Liver (tissue), 3 donors: ENCODE measurements around the gene IGF1.

Source experiments
- RAD21 ChIP-seq, 2 donors: IDR thresholded peaks; 2 replicates each; pipeline ENCODE4 v1.6.1; 2016; ENCODE audit warnings: antibody characterized with exemption in 2 of 2, mild to moderate bottlenecking in 2 of 2
- TAF1 ChIP-seq: conservative IDR thresholded peaks from 2 replicates; pipeline ENCODE4 v1.6.1; 2016; ENCODE audit warnings: antibody characterized with exemption, mild to moderate bottlenecking
- TF ChIP-seq, protein P1 (sequence below): fragments of 150-350 bp; IDR thresholded peaks from 2 replicates; pipeline ENCODE4 v1.5.1; 2017; ENCODE audit warnings: improper control_type of control experiment, low read depth, low read length; ENCODE audit not compliant: missing input control
- donor health status: healthy.
- donor health status: healthy.

DNA sequence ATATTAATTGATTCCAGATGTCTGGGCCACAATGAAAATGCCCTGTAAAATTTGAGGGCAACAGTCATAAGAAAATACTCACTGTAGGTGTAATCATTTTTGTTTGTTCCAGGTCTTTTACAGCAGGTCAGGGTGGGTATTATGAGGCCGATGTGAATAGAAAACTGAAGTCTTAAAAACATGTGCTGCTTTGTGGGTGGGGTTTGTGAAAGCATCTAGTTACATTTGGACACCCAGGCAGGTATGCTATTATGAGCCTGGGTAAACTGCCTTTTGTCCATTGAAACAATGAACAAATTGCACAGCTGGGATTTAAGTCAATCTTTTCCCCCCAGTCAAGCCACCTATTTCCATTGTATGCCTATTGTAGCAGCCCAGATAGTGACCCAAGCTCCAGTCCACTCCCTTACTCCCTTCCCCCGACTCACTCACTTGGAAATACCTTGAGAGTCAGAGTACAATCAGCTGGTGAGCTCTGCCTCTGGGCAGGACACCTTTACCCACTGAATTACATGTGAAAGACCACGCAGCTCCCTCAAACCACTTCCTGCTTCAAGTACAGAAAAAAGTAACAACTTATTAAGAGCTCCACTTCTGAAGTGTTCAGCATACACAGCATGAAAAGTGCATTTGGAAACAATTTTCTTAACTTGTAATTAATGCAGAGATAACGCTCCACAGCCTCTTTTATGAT lies 1.8 kb downstream of the IGF1 start:
- TF ChIP-seq TAF1 = peak; percentile 66
- TF ChIP-seq, protein P1, sequence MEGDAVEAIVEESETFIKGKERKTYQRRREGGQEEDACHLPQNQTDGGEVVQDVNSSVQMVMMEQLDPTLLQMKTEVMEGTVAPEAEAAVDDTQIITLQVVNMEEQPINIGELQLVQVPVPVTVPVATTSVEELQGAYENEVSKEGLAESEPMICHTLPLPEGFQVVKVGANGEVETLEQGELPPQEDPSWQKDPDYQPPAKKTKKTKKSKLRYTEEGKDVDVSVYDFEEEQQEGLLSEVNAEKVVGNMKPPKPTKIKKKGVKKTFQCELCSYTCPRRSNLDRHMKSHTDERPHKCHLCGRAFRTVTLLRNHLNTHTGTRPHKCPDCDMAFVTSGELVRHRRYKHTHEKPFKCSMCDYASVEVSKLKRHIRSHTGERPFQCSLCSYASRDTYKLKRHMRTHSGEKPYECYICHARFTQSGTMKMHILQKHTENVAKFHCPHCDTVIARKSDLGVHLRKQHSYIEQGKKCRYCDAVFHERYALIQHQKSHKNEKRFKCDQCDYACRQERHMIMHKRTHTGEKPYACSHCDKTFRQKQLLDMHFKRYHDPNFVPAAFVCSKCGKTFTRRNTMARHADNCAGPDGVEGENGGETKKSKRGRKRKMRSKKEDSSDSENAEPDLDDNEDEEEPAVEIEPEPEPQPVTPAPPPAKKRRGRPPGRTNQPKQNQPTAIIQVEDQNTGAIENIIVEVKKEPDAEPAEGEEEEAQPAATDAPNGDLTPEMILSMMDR = no peak
- peak in 1 of 2 donors; percentile 4 for TF ChIP-seq RAD21 (IDR thresholded peaks at IDR 0.05)
